Esophagus (tissue), 2 donors: Measurements from ENCODE around the gene NXNL1. TPM values are rescaled to one million over a fixed set of nuclear protein-coding genes. Genes with fewer than 3 reads are reported as not detected.

Experiments used
- H3K27ac ChIP-seq, 2 donors: one replicate each; pipeline ENCODE4 v1.5.1; 2013; ENCODE audit warnings: low read depth in 2 of 2, mild to moderate bottlenecking in 2 of 2, inconsistent platforms in 1 of 2, low read length in 1 of 2, moderate library complexity in 1 of 2
- H3K27me3 ChIP-seq, 2 donors: one replicate each; pipeline ENCODE4 v1.6.1; 2013; ENCODE audit warnings: low read length in 2 of 2, control low read depth in 1 of 2, mild to moderate bottlenecking in 1 of 2; ENCODE audit not compliant: insufficient read depth in 2 of 2, control insufficient read depth in 1 of 2
- H3K36me3 ChIP-seq, 2 donors: one replicate each; pipeline ENCODE4 v1.6.1; 2013; ENCODE audit warnings: low read length in 1 of 2; ENCODE audit not compliant: control insufficient read depth in 2 of 2, insufficient read depth in 2 of 2
- H3K4me1 ChIP-seq, 2 donors: one replicate each; pipeline ENCODE4 v1.6.1; 2013; ENCODE audit warnings: low read length in 1 of 2; ENCODE audit not compliant: control insufficient read depth in 2 of 2, insufficient read depth in 2 of 2
- H3K4me3 ChIP-seq, 2 donors: one replicate each; pipeline ENCODE4 v1.5.1; 2013; ENCODE audit warnings: low read length in 2 of 2, mild to moderate bottlenecking in 2 of 2, low read depth in 1 of 2, moderate library complexity in 1 of 2
- H3K9me3 ChIP-seq, 2 donors: one replicate each; pipeline ENCODE4 v1.6.1; 2013; ENCODE audit warnings: mild to moderate bottlenecking in 2 of 2, low read depth in 1 of 2, low read length in 1 of 2, moderate library complexity in 1 of 2; ENCODE audit not compliant: control insufficient read depth in 2 of 2, insufficient read depth in 1 of 2
- whole genome bisulfite sequencing, 2 donors: extraction: QIAGEN DNeasy Blood & Tissue Kit; methylation state at CpG; one replicate each; pipeline ENCODE4 v1.1.7; 2013; 5-methylcytosine and 5-hydroxymethylcytosine counted together
- polyA plus RNA-seq, 2 donors: library from polyadenylated mRNA; stranded (reverse); fragments of 200-250 nt; gene quantifications; one replicate each; pipeline ENCODE4 v1.2.3, GENCODE V29; 2013
- donor health status: healthy with polysubstance abuse.
- donor health status: Bipolar disorder and iron deficiency.

The NXNL1 gene
- polyA plus RNA-seq, 2 donors: not detected

GRCh38 chr19:17447704-17448130 is 13.0 kb downstream of the NXNL1 start:
- H3K9me3 ChIP-seq: no peaks in the 10 kb centered on the region
- no peak overlapping the region for H3K27ac ChIP-seq
- 31 to 35% methylated on average over 5 of the region's 5 CpGs for WGBS, 2 donors
- no peaks in the 10 kb centered on the region for H3K27me3 ChIP-seq
- no peaks in the 10 kb centered on the region for H3K36me3 ChIP-seq
- H3K4me3 ChIP-seq: peak overlapping the region; percentile 26 to 27
- peaks cover 0 to 3% of the 10 kb centered on the region in 2 donors for H3K4me1 ChIP-seq

- no peak overlapping the region for H3K27ac ChIP-seq
- 99 to 100% methylated on average over 1 of the region's 1 CpG for WGBS, 2 donors
- peaks cover 0 to 3% of the 10 kb centered on the region in 2 donors for H3K4me1 ChIP-seq
These were observed 15.1 kb downstream of the NXNL1 start for GRCh38 chr19:17445526-17446165.

GRCh38 chr19:17441241-17442021 is 19.3 kb downstream of the NXNL1 start:
- whole genome bisulfite sequencing, 2 donors: 44 to 53% methylated on average over 8 of the region's 8 CpGs
- no peaks in the 10 kb centered on the region for H3K4me1 ChIP-seq
- peaks cover 0 to under 1% of the 10 kb centered on the region in 2 donors for H3K9me3 ChIP-seq
- H3K27me3 ChIP-seq: no peaks in the 10 kb centered on the region
- peak overlapping the region in 1 of 2 donors; percentile 18 for H3K27ac ChIP-seq
- no peak overlapping the region for H3K4me3 ChIP-seq
- H3K36me3 ChIP-seq: no peaks in the 10 kb centered on the region

More at GRCh38 chr19:17445526-17446165, 15.1 kb downstream of the NXNL1 start:
- no peak overlapping the region for H3K4me3 ChIP-seq
- H3K27me3 ChIP-seq: no peaks in the 10 kb centered on the region
- H3K9me3 ChIP-seq: no peaks in the 10 kb centered on the region
- no peaks in the 10 kb centered on the region for H3K36me3 ChIP-seq

GRCh38 chr19:17436874-17437267 is 23.9 kb downstream of the NXNL1 start:
- Histone ChIP-seq H3K36me3 (no peaks in the 10 kb centered on the region), H3K9me3 (peaks cover 0 to 6% of the 10 kb centered on the region in 2 donors), H3K4me3 (no peak overlapping the region), H3K4me1 (no peaks in the 10 kb centered on the region), H3K27ac (no peak overlapping the region), H3K27me3 (no peaks in the 10 kb centered on the region)
- 73 to 77% methylated on average over 7 of the region's 7 CpGs for WGBS, 2 donors

- no peaks in the 10 kb centered on the region for H3K4me1 ChIP-seq
- H3K27me3 ChIP-seq: no peaks in the 10 kb centered on the region
- peaks cover 0 to 6% of the 10 kb centered on the region in 2 donors for H3K9me3 ChIP-seq
- no peaks in the 10 kb centered on the region for H3K36me3 ChIP-seq
- no peak overlapping the region for H3K4me3 ChIP-seq
- H3K27ac ChIP-seq: no peak overlapping the region
- WGBS, 2 donors: 96 to 97% methylated on average over 25 of the region's 25 CpGs
These were observed 24.4 kb downstream of the NXNL1 start for GRCh38 chr19:17436094-17436873.

GRCh38 chr19:17435218-17435617 is 25.5 kb downstream of the NXNL1 start:
- 84 to 87% methylated on average over 7 of the region's 7 CpGs for WGBS, 2 donors
- Histone ChIP-seq H3K27ac (no peak overlapping the region), H3K27me3 (no peaks in the 10 kb centered on the region), H3K36me3 (no peaks in the 10 kb centered on the region), H3K4me3 (no peak overlapping the region), H3K4me1 (no peaks in the 10 kb centered on the region), H3K9me3 (peaks cover 0 to 6% of the 10 kb centered on the region in 2 donors)

GRCh38 chr19:17431417-17431816 is 29.3 kb downstream of the NXNL1 start:
- Histone ChIP-seq H3K36me3 (no peaks in the 10 kb centered on the region), H3K27ac (no peak overlapping the region), H3K27me3 (no peaks in the 10 kb centered on the region), H3K9me3 (peaks cover 0 to 5% of the 10 kb centered on the region in 2 donors), H3K4me1 (no peaks in the 10 kb centered on the region), H3K4me3 (no peak overlapping the region)
- WGBS, 2 donors: 89 to 91% methylated on average over 7 of the region's 7 CpGs

GRCh38 chr19:17429641-17430113 is 31.0 kb downstream of the NXNL1 start:
- Histone ChIP-seq H3K4me3 (no peak overlapping the region), H3K27me3 (no peaks in the 10 kb centered on the region), H3K36me3 (no peaks in the 10 kb centered on the region), H3K4me1 (no peaks in the 10 kb centered on the region), H3K27ac (peak overlapping the region in 1 of 2 donors; percentile 28), H3K9me3 (no peaks in the 10 kb centered on the region)
- 34 to 39% methylated on average over 17 of the region's 17 CpGs for WGBS, 2 donors

- Histone ChIP-seq H3K36me3 (peaks cover 0 to 8% of the 10 kb centered on the region in 2 donors), H3K9me3 (no peaks in the 10 kb centered on the region), H3K27ac (no peak overlapping the region), H3K4me1 (peaks cover 0 to 2% of the 10 kb centered on the region in 2 donors), H3K27me3 (no peaks in the 10 kb centered on the region), H3K4me3 (no peak overlapping the region)
- 36 to 37% methylated on average over 27 of the region's 27 CpGs for WGBS, 2 donors
These were observed 35.9 kb downstream of the NXNL1 start for GRCh38 chr19:17424743-17425365.
